Gastroesophageal sphincter (tissue), 3 donors: Measurements from ENCODE around the gene PHF12.

Experiments
- EP300 ChIP-seq: sonication (generic); formaldehyde crosslinking; IDR thresholded peaks from one replicate; pipeline ENCODE4 v1.6.1; 2017; ENCODE audit warnings: antibody characterized with exemption, mild to moderate bottlenecking
- POLR2A ChIP-seq, 2 donors: fragments of 450-650 bp; IDR thresholded peaks; one replicate each; pipeline ENCODE4 v1.6.1; 2017; ENCODE audit warnings: antibody characterized with exemption in 2 of 2, mild to moderate bottlenecking in 2 of 2, moderate library complexity in 1 of 2
- TF ChIP-seq, protein P1 (sequence below), 4 experiments: fragments of 200-600 bp in 2 of 4; fragments of 450-650 bp in 2 of 4; sonication (generic) in 1 of 4; IDR thresholded peaks; one replicate each; pipeline ENCODE4 v1.5.1; 2017 to 2019; ENCODE audit warnings: antibody characterized with exemption in 4 of 4, mild to moderate bottlenecking in 2 of 4, moderate library complexity in 2 of 4

- TF ChIP-seq EP300 (no peak), POLR2A (IDR thresholded peaks at IDR 0.05) (no peak)
- TF ChIP-seq, protein P1, sequence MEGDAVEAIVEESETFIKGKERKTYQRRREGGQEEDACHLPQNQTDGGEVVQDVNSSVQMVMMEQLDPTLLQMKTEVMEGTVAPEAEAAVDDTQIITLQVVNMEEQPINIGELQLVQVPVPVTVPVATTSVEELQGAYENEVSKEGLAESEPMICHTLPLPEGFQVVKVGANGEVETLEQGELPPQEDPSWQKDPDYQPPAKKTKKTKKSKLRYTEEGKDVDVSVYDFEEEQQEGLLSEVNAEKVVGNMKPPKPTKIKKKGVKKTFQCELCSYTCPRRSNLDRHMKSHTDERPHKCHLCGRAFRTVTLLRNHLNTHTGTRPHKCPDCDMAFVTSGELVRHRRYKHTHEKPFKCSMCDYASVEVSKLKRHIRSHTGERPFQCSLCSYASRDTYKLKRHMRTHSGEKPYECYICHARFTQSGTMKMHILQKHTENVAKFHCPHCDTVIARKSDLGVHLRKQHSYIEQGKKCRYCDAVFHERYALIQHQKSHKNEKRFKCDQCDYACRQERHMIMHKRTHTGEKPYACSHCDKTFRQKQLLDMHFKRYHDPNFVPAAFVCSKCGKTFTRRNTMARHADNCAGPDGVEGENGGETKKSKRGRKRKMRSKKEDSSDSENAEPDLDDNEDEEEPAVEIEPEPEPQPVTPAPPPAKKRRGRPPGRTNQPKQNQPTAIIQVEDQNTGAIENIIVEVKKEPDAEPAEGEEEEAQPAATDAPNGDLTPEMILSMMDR (IDR thresholded peaks at IDR 0.05) = no peak
These were observed 54.8 kb downstream of the PHF12 start for GRCh38 chr17:28896491-28896883.
